Smooth muscle cell (in vitro differentiated cells): ENCODE data around the gene ATP2A2. TPM values are rescaled to one million over a fixed set of nuclear protein-coding genes. Genes with fewer than 3 reads are reported as not detected.

Source experiments
- DNase-seq: peaks from one replicate; lab custom pipeline; 2025; ENCODE audit not compliant: unreplicated experiment; lab: John Stamatoyannopoulos, UW
- H2AFZ ChIP-seq: fragments of 200-600 bp; sonication (generic); 2 replicates; pipeline ENCODE4 v1.6.0; 2016; ENCODE audit warnings: antibody characterized with exemption, low read depth, mild to moderate bottlenecking
- H3F3A ChIP-seq: fragments of 200-600 bp; sonication (generic); 2 replicates; pipeline ENCODE4 v1.6.0; 2017; ENCODE audit warnings: antibody characterized with exemption, low read depth
- H3K27ac ChIP-seq: fragments of 200-600 bp; sonication (generic); 2 replicates; pipeline ENCODE4 v1.5.1; 2016; ENCODE audit warnings: low read depth, mild to moderate bottlenecking
- H3K27me3 ChIP-seq: fragments of 200-600 bp; sonication (generic); 2 replicates; pipeline ENCODE4 v1.6.1; 2016; ENCODE audit warnings: low read depth, mild to moderate bottlenecking
- H3K36me3 ChIP-seq: fragments of 200-600 bp; sonication (generic); 2 replicates; pipeline ENCODE4 v1.5.1; 2016; ENCODE audit warnings: low read depth
- H3K4me1 ChIP-seq: fragments of 200-600 bp; sonication (generic); 2 replicates; pipeline ENCODE4 v1.5.1; 2016; ENCODE audit warnings: low read depth
- H3K4me2 ChIP-seq: fragments of 200-600 bp; sonication (generic); 2 replicates; pipeline ENCODE4 v1.6.0; 2016; ENCODE audit warnings: mild to moderate bottlenecking
- H3K4me3 ChIP-seq: fragments of 200-600 bp; sonication (generic); 2 replicates; pipeline ENCODE4 v1.5.1; 2016; ENCODE audit warnings: mild to moderate bottlenecking
- H3K79me2 ChIP-seq: fragments of 200-600 bp; sonication (generic); 2 replicates; pipeline ENCODE4 v1.6.0; 2016; ENCODE audit warnings: low read depth, mild to moderate bottlenecking
- H3K9ac ChIP-seq: fragments of 200-600 bp; sonication (generic); 2 replicates; pipeline ENCODE4 v1.6.0; 2016; ENCODE audit warnings: low read depth
- H3K9me3 ChIP-seq: fragments of 200-600 bp; sonication (generic); replicated peaks from 2 replicates; pipeline ENCODE4 v1.5.1; 2016; ENCODE audit warnings: low read depth
- H4K20me1 ChIP-seq: fragments of 200-600 bp; sonication (generic); 2 replicates; pipeline ENCODE4 v1.6.0; 2016; ENCODE audit warnings: low read depth
- CTCF ChIP-seq: fragments of 200-600 bp; sonication (generic); IDR thresholded peaks from 2 replicates; pipeline ENCODE4 v1.5.1; 2017; ENCODE audit warnings: borderline replicate concordance, mild to moderate bottlenecking, antibody characterized with exemption; ENCODE audit not compliant: insufficient read depth, poor library complexity, severe bottlenecking
- WGBS: methylation state at CpG from one replicate; pipeline ENCODE4 v1.1.7; 2016; ENCODE audit warnings: low lambda C conversion rate; 5-methylcytosine and 5-hydroxymethylcytosine counted together
- polyA plus RNA-seq: library from polyadenylated mRNA; unstranded; fragments of >200 nt; fragmentation: Nextera tagmentation; extraction: Ambion mirVana; gene quantifications from 2 replicates; pipeline ENCODE4 v1.2.1, GENCODE V29; 2016
- total RNA-seq: library from RNA; depleted of rRNA; stranded (reverse); fragments of >200 nt; gene quantifications from 2 replicates; pipeline ENCODE4 v1.2.3, GENCODE V29; 2014

Gene ATP2A2
- total and polyA plus RNA-seq, 2 experiments from 2014 or later: 47.6 to 104 TPM

GRCh38 chr12:110344657-110345056, 63.6 kb downstream of the ATP2A2 start:
- DNase-seq: no peak
- no peak overlapping the region for H2AFZ ChIP-seq
- no peaks in the 10 kb centered on the region for H3K79me2 ChIP-seq
- no peaks in the 10 kb centered on the region for H3K27me3 ChIP-seq
- H3K4me2 ChIP-seq: no peak overlapping the region
- WGBS: 97% methylated on average over 11 of the region's 11 CpGs
- no peaks in the 10 kb centered on the region for H3K4me1 ChIP-seq
- peaks cover 23% of the 10 kb centered on the region for H4K20me1 ChIP-seq
- no peak for TF ChIP-seq CTCF
- H3F3A ChIP-seq: peaks cover 9% of the 10 kb centered on the region
- no peak overlapping the region for H3K4me3 ChIP-seq
- no peak overlapping the region for H3K9ac ChIP-seq
- peaks cover 48% of the 10 kb centered on the region for H3K36me3 ChIP-seq
- H3K9me3 ChIP-seq: no peaks in the 10 kb centered on the region
- H3K27ac ChIP-seq: peak overlapping the region; percentile 58

- DNase-seq: no peak
- peaks cover 43% of the 10 kb centered on the region for H3K36me3 ChIP-seq
- H3K79me2 ChIP-seq: no peaks in the 10 kb centered on the region
- no peak overlapping the region for H3K4me2 ChIP-seq
- H3K9me3 ChIP-seq: no peaks in the 10 kb centered on the region
- 80% methylated on average over 11 of the region's 11 CpGs for WGBS
- no peak overlapping the region for H2AFZ ChIP-seq
- no peak overlapping the region for H3K4me3 ChIP-seq
- no peak for TF ChIP-seq CTCF
- H3F3A ChIP-seq: peaks cover 9% of the 10 kb centered on the region
- H3K4me1 ChIP-seq: no peaks in the 10 kb centered on the region
- peak overlapping the region; percentile 58 for H3K27ac ChIP-seq
- H3K27me3 ChIP-seq: no peaks in the 10 kb centered on the region
- H3K9ac ChIP-seq: peak overlapping the region; percentile 8
- H4K20me1 ChIP-seq: peaks cover 23% of the 10 kb centered on the region
Measured at GRCh38 chr12:110345176-110345661, 64.2 kb downstream of the ATP2A2 start.

- H3K9me3 ChIP-seq: no peaks in the 10 kb centered on the region
- H3F3A ChIP-seq: peaks cover 9% of the 10 kb centered on the region
- no peak for DNase-seq
- 94% methylated on average over 12 of the region's 12 CpGs for WGBS
- peak overlapping the region; percentile 8 for H3K9ac ChIP-seq
- H4K20me1 ChIP-seq: peaks cover 23% of the 10 kb centered on the region
- TF ChIP-seq CTCF: no peak
- no peaks in the 10 kb centered on the region for H3K79me2 ChIP-seq
- no peaks in the 10 kb centered on the region for H3K4me1 ChIP-seq
- H3K27ac ChIP-seq: peak overlapping the region; percentile 58
- no peak overlapping the region for H2AFZ ChIP-seq
- H3K4me3 ChIP-seq: no peak overlapping the region
- H3K4me2 ChIP-seq: no peak overlapping the region
- H3K27me3 ChIP-seq: no peaks in the 10 kb centered on the region
- H3K36me3 ChIP-seq: peaks cover 38% of the 10 kb centered on the region
Measured at GRCh38 chr12:110345963-110346362, 64.9 kb downstream of the ATP2A2 start.

GRCh38 chr12:110347767-110348166, 66.7 kb downstream of the ATP2A2 start:
- WGBS: 95% methylated on average over 8 of the region's 8 CpGs
- TF ChIP-seq CTCF: no peak
- Histone ChIP-seq H3F3A (peaks cover 9% of the 10 kb centered on the region), H2AFZ (no peak overlapping the region), H3K36me3 (peaks cover 28% of the 10 kb centered on the region), H3K4me1 (no peaks in the 10 kb centered on the region), H3K9ac (no peak overlapping the region), H4K20me1 (peaks cover 17% of the 10 kb centered on the region), H3K4me2 (no peak overlapping the region), H3K27ac (no peak overlapping the region), H3K9me3 (no peaks in the 10 kb centered on the region), H3K4me3 (no peak overlapping the region), H3K79me2 (no peaks in the 10 kb centered on the region), H3K27me3 (no peaks in the 10 kb centered on the region)
- no peak for DNase-seq
